K562 (cell line): Measurements from ENCODE around the gene ARHGAP35. TPM values are rescaled to one million over a fixed set of nuclear protein-coding genes. Genes with fewer than 3 reads are reported as not detected.
A peak's percentile ranks its signal among the peaks of the same experiment; 100 is the strongest.

Source experiments
- ARNT ChIP-seq, 2 experiments: fragments of 450-650 bp; IDR thresholded peaks; 2 replicates each; pipeline ENCODE4 v1.6.1; 2016; ENCODE audit warnings: mild to moderate bottlenecking in 1 of 2
- BACH1 ChIP-seq: fragments of 200-800 bp; sonication (Bioruptor generic); IDR thresholded peaks from 2 replicates; pipeline ENCODE4 v1.6.1; 2016; ENCODE audit warnings: missing genetic modification characterization, missing compliant biosample characterization
- BRF1 ChIP-seq: IDR thresholded peaks from 3 replicates; pipeline ENCODE4 v1.6.1; 2011; ENCODE audit warnings: borderline replicate concordance, mild to moderate bottlenecking; ENCODE audit not compliant: insufficient read length; ENCODE audit errors: extremely low read depth
- DACH1 ChIP-seq: fragments of 450-650 bp; IDR thresholded peaks from 2 replicates; pipeline ENCODE4 v1.6.1; 2018; ENCODE audit not compliant: partially characterized antibody
- DDX20 ChIP-seq: fragments of 450-650 bp; IDR thresholded peaks from 2 replicates; pipeline ENCODE4 v1.6.1; 2016; ENCODE audit warnings: missing genetic modification characterization, low read depth, mild to moderate bottlenecking, missing compliant biosample characterization, moderate library complexity
- E4F1 ChIP-seq: fragments of 250-450 bp; sonication (Bioruptor Pico); IDR thresholded peaks from 2 replicates; pipeline ENCODE4 v1.5.0; 2021; ENCODE audit warnings: mild to moderate bottlenecking, borderline replicate concordance
- FOXA1 ChIP-seq: fragments of 450-650 bp; IDR thresholded peaks from 2 replicates; pipeline ENCODE4 v1.6.1; 2016; ENCODE audit warnings: mild to moderate bottlenecking, borderline replicate concordance
- KHSRP ChIP-seq: fragments of 450-650 bp; IDR thresholded peaks from 2 replicates; pipeline ENCODE4 v1.6.1; 2017
- KLF1 ChIP-seq: fragments of 450-650 bp; IDR thresholded peaks from 2 replicates; pipeline ENCODE4 v1.6.1; 2016; ENCODE audit warnings: missing genetic modification characterization, missing compliant biosample characterization
- MAZ ChIP-seq, 2 experiments: fragments of 450-650 bp in 1 of 2; sonication (generic) in 1 of 2; formaldehyde crosslinking; IDR thresholded peaks in 1 of 2; conservative IDR thresholded peaks in 1 of 2; 2 replicates each; pipeline versions ENCODE4 v1.4.0 to v1.5.0; 2020; ENCODE audit warnings: mild to moderate bottlenecking in 1 of 2, missing genetic modification reagents in 1 of 2
- NCOA4 ChIP-seq: fragments of 450-650 bp; IDR thresholded peaks from 2 replicates; pipeline ENCODE4 v1.6.1; 2018; ENCODE audit warnings: mild to moderate bottlenecking; ENCODE audit not compliant: partially characterized antibody
- PHF20 ChIP-seq: fragments of 450-650 bp; IDR thresholded peaks from 2 replicates; pipeline ENCODE4 v1.6.1; 2018; ENCODE audit not compliant: partially characterized antibody
- PHF8 ChIP-seq: fragments of 200-600 bp; sonication (generic); IDR thresholded peaks from 2 replicates; pipeline ENCODE4 v1.6.1; 2012; ENCODE audit warnings: mixed run types, mild to moderate bottlenecking, inconsistent platforms, low read length, moderate library complexity, borderline replicate concordance
- POLR3A ChIP-seq: IDR thresholded peaks from 2 replicates; pipeline ENCODE4 v1.6.1; 2011; ENCODE audit warnings: borderline replicate concordance, mild to moderate bottlenecking, moderate library complexity; ENCODE audit not compliant: insufficient read length, insufficient read depth; ENCODE audit errors: extremely low read depth
- STAT5B ChIP-seq: fragments of 250-450 bp; sonication (Bioruptor Pico); IDR thresholded peaks from 2 replicates; pipeline ENCODE4 v1.8.0; 2021; ENCODE audit warnings: mild to moderate bottlenecking, inconsistent platforms
- TFAP4 ChIP-seq: sonication (generic); formaldehyde crosslinking; IDR thresholded peaks from 2 replicates; pipeline ENCODE4 v1.8.0; 2022; ENCODE audit warnings: missing genetic modification reagents, mild to moderate bottlenecking, moderate library complexity, borderline replicate concordance
- TRIM25 ChIP-seq: fragments of 450-650 bp; IDR thresholded peaks from 2 replicates; pipeline ENCODE4 v1.7.0; 2016; ENCODE audit warnings: borderline replicate concordance
- WHSC1 ChIP-seq: IDR thresholded peaks from one replicate; pipeline ENCODE4 v1.6.1; 2012; ENCODE audit warnings: low read length, control low read depth, inconsistent platforms
- XRCC5 ChIP-seq: fragments of 200-400 bp; formaldehyde crosslinking; IDR thresholded peaks from 2 replicates; pipeline ENCODE4 v1.6.1; 2017; ENCODE audit warnings: low read depth, mild to moderate bottlenecking, low read length
- ZC3H4 ChIP-seq: sonication (generic); formaldehyde crosslinking; IDR thresholded peaks from 2 replicates; pipeline ENCODE4 v1.9.0; 2021; ENCODE audit warnings: missing genetic modification reagents, borderline replicate concordance
- ZNF23 ChIP-seq: fragments of 250-450 bp; sonication (Bioruptor Pico); IDR thresholded peaks from 2 replicates; pipeline ENCODE4 v1.4.0; 2020; ENCODE audit warnings: mild to moderate bottlenecking
- ZNF282 ChIP-seq: sonication (generic); formaldehyde crosslinking; IDR thresholded peaks from 2 replicates; pipeline ENCODE4 v1.8.1; 2023; ENCODE audit warnings: missing genetic modification reagents
- ZNF511 ChIP-seq: sonication (generic); formaldehyde crosslinking; IDR thresholded peaks from 2 replicates; pipeline ENCODE4 v1.8.0; 2022; ENCODE audit warnings: mild to moderate bottlenecking, missing genetic modification reagents
- ZNF780A ChIP-seq: fragments of 250-450 bp; sonication (Bioruptor Pico); IDR thresholded peaks from 2 replicates; pipeline ENCODE4 v1.5.0; 2021; ENCODE audit warnings: mild to moderate bottlenecking
- polyA plus RNA-seq, 8 experiments: library from polyadenylated mRNA; depleted of rRNA in 4 of 8; stranded (reverse) in 5 of 8; unstranded in 3 of 8; fragments of >200 nt; fragmentation: Nextera tagmentation in 2 of 8; fragmentation: Illumina TruSeq in 1 of 8; extraction: Ambion mirVana in 2 of 8; extraction: Trizol in 1 of 8; gene quantifications; 2 replicates each; pipeline versions ENCODE4 v1.2.1 to v1.2.3, GENCODE V29; 2011 to 2014; ENCODE audit warnings: inconsistent platforms in 1 of 8, missing spikeins in 1 of 8
- total RNA-seq, 7 experiments: library from RNA; depleted of rRNA in 6 of 7; stranded (reverse); fragments of >200 nt in 6 of 7; fragmentation: Illumina TruSeq in 2 of 7; extraction: Trizol in 2 of 7; gene quantifications; 2 replicates each; pipeline versions ENCODE4 v1.2.1 to v1.2.3, GENCODE V29; 2011 to 2021; ENCODE audit warnings: low replicate concordance in 1 of 7

ARHGAP35 gene
- total and polyA plus RNA-seq, 9 of the 15 experiments (the other 6 are each of a cell fraction or from before 2014, with no cell fraction given), result 0.27 to 26.4 (median 10.2) TPM

GRCh38 chr19:46860125-46860845, 512 bp upstream of the ARHGAP35 start (continued):
- peak; percentile 68; the same call in 1 of the 2 replicates for TF ChIP-seq ZNF511
- no peak for TF ChIP-seq ZNF23 (CRISPR knock-in tag)
- peak; percentile 92 for TF ChIP-seq TFAP4 (CRISPR knock-in tag)
- TF ChIP-seq XRCC5, result peak; percentile 10; the same call in 1 of the 2 replicates
- TF ChIP-seq ZNF282, result peak; percentile 97
- peak; percentile 87; the same call in 1 of the 2 replicates for TF ChIP-seq PHF8
- no peak for TF ChIP-seq FOXA1
- TF ChIP-seq POLR3A, result no peak
- TF ChIP-seq WHSC1, result no peak
- TF ChIP-seq NCOA4, result no peak
- TF ChIP-seq ZC3H4, result 0 out of 2 replicates have a peak, but pooled peaks have one; percentile 37
- peak; percentile 38 for TF ChIP-seq PHF20
- TF ChIP-seq KHSRP, result no peak
- no peak for TF ChIP-seq BACH1 (tag)
- peak; percentile 80 to 90 for TF ChIP-seq MAZ (CRISPR knock-in tag; conservative IDR thresholded peaks at IDR 0.05 in 1 of 2, IDR thresholded peaks at IDR 0.05 in 1 of 2)
- peak; percentile 56 for TF ChIP-seq DACH1
- no peak for TF ChIP-seq ARNT (IDR thresholded peaks at IDR 0.05)
- TF ChIP-seq ZNF780A (CRISPR knock-in tag), result no peak
- 0 out of 2 replicates have a peak, but pooled peaks have one; percentile 48 for TF ChIP-seq KLF1 (tag)
- no peak for TF ChIP-seq E4F1
- TF ChIP-seq BRF1, result no peak
- no peak for TF ChIP-seq STAT5B (CRISPR knock-in tag)
- no peak for TF ChIP-seq TRIM25
- no peak for TF ChIP-seq DDX20 (tag)
